OCI-LY7 (cell line): ENCODE measurements around the gene PPM1M. TPM values are rescaled to one million over a fixed set of nuclear protein-coding genes. Genes with fewer than 3 reads are reported as not detected.

Experiments
- BruUV-seq: library from RNA; stranded (reverse); fragments of 400-500 nt; replicated peaks from 2 replicates; lab custom pipeline; 2021; lab: Mats Ljungman, UMichigan
- CTCF ChIA-PET: fragments of 300-600 bp; sonication (Branson Sonifier 250); formaldehyde crosslinking; loops from one replicate; lab custom pipeline; 2022; ENCODE audit warnings: antibody characterized with exemption; ENCODE audit not compliant: unreplicated experiment; lab: Charles Lee
- POLR2A ChIA-PET: fragments of 300-600 bp; sonication (Branson Sonifier 250); formaldehyde crosslinking; loops from one replicate; lab custom pipeline; 2022; ENCODE audit warnings: antibody characterized with exemption; lab: Charles Lee
- DNase-seq: peaks from one replicate; pipeline ENCODE4 v3.0.0-alpha.2; 2015; ENCODE audit warnings: low spot score
- H2AFZ ChIP-seq: fragments of 200-600 bp; sonication (generic), shearing (Covaris generic); 2 replicates; pipeline ENCODE4 v1.6.1; 2014; ENCODE audit warnings: mild to moderate bottlenecking, antibody characterized with exemption, low read length, moderate library complexity
- H3K27ac ChIP-seq: fragments of 200-600 bp; sonication (generic); 2 replicates; pipeline ENCODE4 v1.5.1; 2014; ENCODE audit warnings: mixed run types, low read depth, mild to moderate bottlenecking, moderate library complexity, low read length, inconsistent platforms; ENCODE audit not compliant: poor library complexity, severe bottlenecking
- H3K36me3 ChIP-seq: fragments of 200-600 bp; sonication (generic); 2 replicates; pipeline ENCODE4 v1.6.1; 2014; ENCODE audit warnings: mild to moderate bottlenecking, antibody characterized with exemption, low read length, moderate library complexity, mixed read lengths; ENCODE audit not compliant: insufficient read depth
- H3K4me1 ChIP-seq: fragments of 200-600 bp; sonication (generic); 2 replicates; pipeline ENCODE4 v1.5.1; 2014; ENCODE audit warnings: mild to moderate bottlenecking, low read length; ENCODE audit not compliant: insufficient read depth, poor library complexity, severe bottlenecking
- H3K4me2 ChIP-seq: fragments of 200-600 bp; sonication (generic); 2 replicates; pipeline ENCODE4 v1.6.1; 2014; ENCODE audit warnings: mild to moderate bottlenecking, low read length
- H3K4me3 ChIP-seq: fragments of 200-600 bp; sonication (generic); 2 replicates; pipeline ENCODE4 v1.5.1; 2014; ENCODE audit warnings: mild to moderate bottlenecking, low read depth, low read length; ENCODE audit not compliant: poor library complexity, severe bottlenecking
- H3K79me2 ChIP-seq: fragments of 200-600 bp; sonication (generic); 2 replicates; pipeline ENCODE4 v1.6.1; 2016; ENCODE audit warnings: low read depth, mild to moderate bottlenecking, low read length, moderate library complexity, mixed read lengths; ENCODE audit not compliant: insufficient read depth
- H3K9me2 ChIP-seq: fragments of 200-600 bp; sonication (generic); 2 replicates; pipeline ENCODE4 v1.6.1; 2016; ENCODE audit warnings: mild to moderate bottlenecking, low read length, mixed read lengths; ENCODE audit not compliant: insufficient read depth
- H3K9me3 ChIP-seq: fragments of 200-600 bp; sonication (generic); 2 replicates; pipeline ENCODE4 v1.6.1; 2014; ENCODE audit warnings: mild to moderate bottlenecking, mixed run types, low read length, mixed read lengths
- H4K20me1 ChIP-seq: fragments of 200-600 bp; sonication (generic); 2 replicates; pipeline ENCODE4 v1.6.1; 2014; ENCODE audit warnings: mild to moderate bottlenecking, antibody characterized with exemption, low read length, moderate library complexity, mixed read lengths; ENCODE audit not compliant: insufficient read depth
- EZH2phosphoT487 ChIP-seq: fragments of 200-600 bp; sonication (generic); IDR thresholded peaks from 2 replicates; pipeline ENCODE4 v1.6.1; 2018; ENCODE audit warnings: low read depth, borderline replicate concordance, mild to moderate bottlenecking, mixed run types, antibody characterized with exemption, low read length, moderate library complexity, mixed read lengths
- intact Hi-C: fragments of 100-400 bp; cut with micrococcal nuclease; formaldehyde crosslinking; loops from one replicate; pipeline ENCODE4 v1.10.0; 2022; ENCODE audit not compliant: unreplicated experiment
- total RNA-seq, 2 experiments: library from RNA; depleted of rRNA in 1 of 2; stranded (reverse); fragments of >200 nt in 1 of 2; shearing (Covaris generic) in 1 of 2; gene quantifications; 2 replicates each; pipeline ENCODE4 v1.2.3, GENCODE V29; 2014 to 2022
- TF ChIP-seq, protein P1 (sequence below): fragments of 200-600 bp; sonication (generic); conservative IDR thresholded peaks from 2 replicates; pipeline ENCODE4 v1.5.1; 2014; ENCODE audit warnings: mild to moderate bottlenecking, antibody characterized with exemption, low read length, moderate library complexity, mixed read lengths

Gene PPM1M
- total RNA-seq, 2 experiments from 2014 or later: 4.4 to 15.6 TPM

DNA sequence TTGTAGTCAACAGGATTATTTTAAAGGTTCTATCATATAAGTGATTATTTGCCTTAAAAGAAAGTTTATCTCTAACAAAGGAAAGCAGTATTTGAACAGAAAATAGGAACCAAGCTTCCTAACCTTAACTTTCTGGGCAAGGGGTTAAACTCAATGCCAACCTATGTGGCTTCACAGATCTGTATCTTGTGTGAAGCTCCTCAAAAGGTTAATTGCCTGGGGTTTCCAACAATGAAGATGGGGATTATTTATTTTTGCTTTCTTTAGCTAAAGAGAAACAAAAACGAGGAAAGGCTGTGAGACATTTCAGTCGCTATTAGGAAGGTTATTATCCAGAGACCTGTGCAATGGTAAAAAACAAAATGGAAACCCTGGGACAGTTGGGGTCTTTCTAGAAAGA, 34.0 kb downstream of the PPM1M start:
- TF ChIP-seq, protein P1, sequence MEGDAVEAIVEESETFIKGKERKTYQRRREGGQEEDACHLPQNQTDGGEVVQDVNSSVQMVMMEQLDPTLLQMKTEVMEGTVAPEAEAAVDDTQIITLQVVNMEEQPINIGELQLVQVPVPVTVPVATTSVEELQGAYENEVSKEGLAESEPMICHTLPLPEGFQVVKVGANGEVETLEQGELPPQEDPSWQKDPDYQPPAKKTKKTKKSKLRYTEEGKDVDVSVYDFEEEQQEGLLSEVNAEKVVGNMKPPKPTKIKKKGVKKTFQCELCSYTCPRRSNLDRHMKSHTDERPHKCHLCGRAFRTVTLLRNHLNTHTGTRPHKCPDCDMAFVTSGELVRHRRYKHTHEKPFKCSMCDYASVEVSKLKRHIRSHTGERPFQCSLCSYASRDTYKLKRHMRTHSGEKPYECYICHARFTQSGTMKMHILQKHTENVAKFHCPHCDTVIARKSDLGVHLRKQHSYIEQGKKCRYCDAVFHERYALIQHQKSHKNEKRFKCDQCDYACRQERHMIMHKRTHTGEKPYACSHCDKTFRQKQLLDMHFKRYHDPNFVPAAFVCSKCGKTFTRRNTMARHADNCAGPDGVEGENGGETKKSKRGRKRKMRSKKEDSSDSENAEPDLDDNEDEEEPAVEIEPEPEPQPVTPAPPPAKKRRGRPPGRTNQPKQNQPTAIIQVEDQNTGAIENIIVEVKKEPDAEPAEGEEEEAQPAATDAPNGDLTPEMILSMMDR: no peak
- TF ChIP-seq EZH2phosphoT487: no peak
- Histone ChIP-seq H3K27ac (no peak overlapping the region), H2AFZ (peak overlapping the region; percentile 23; the same call in 1 of the 2 replicates), H3K4me1 (peaks cover 29% of the 10 kb centered on the region), H3K9me3 (no peaks in the 10 kb centered on the region), H3K4me3 (peak overlapping the region; percentile 70), H3K36me3 (peaks cover 24% of the 10 kb centered on the region), H3K9me2 (no peaks in the 10 kb centered on the region), H3K79me2 (peaks cover 36% of the 10 kb centered on the region), H3K4me2 (peak overlapping the region; percentile 71), H4K20me1 (peaks cover 15% of the 10 kb centered on the region)
- ChIA-PET POLR2A (interaction anchor here (0.7 to 2.0 kb wide), 4 partner anchors 41 to 170 kb away, joined by 3 to 13 read pairs (median 4); partner anchors contain the start of genes TLR9 and TWF2), CTCF (interaction anchor here (0.9 to 1.2 kb wide), 2 partner anchors 9 to 77 kb away, joined by 3 to 4 read pairs; no protein-coding TSS in a partner anchor)
- DNase-seq: no peak
- BruUV-seq: TSS peak; percentile 62
- intact Hi-C loops: no loop called here

DNA sequence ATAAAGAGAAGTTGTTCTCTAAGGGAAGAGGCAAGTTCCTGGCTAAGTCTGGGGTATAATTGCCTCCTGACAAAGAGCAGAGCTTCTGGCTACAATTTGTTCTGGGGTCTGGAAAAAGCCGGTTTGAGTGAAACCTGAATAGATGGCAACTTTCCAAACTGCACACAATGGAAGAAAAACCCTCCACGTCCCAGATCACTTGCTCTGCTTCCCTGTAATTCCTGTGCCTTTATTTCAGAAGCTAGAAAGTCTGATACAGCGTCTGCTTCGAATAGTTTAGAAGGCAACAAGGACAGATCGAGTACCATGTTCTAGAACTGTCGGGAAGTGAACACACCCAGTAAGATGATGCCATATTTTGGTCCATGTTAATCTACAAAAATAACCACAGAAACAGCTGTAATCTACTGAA, 34.5 kb downstream of the PPM1M start:
- intact Hi-C loops: no loop called here
- Histone ChIP-seq H3K4me1 (peaks cover 29% of the 10 kb centered on the region), H3K36me3 (peaks cover 21% of the 10 kb centered on the region), H3K9me2 (no peaks in the 10 kb centered on the region), H3K79me2 (peaks cover 31% of the 10 kb centered on the region), H3K4me2 (no peak overlapping the region), H2AFZ (no peak overlapping the region), H3K9me3 (no peaks in the 10 kb centered on the region), H4K20me1 (peaks cover 15% of the 10 kb centered on the region), H3K27ac (no peak overlapping the region), H3K4me3 (no peak overlapping the region)
- TF ChIP-seq EZH2phosphoT487: no peak
- TF ChIP-seq, protein P1: no peak
- no peak for DNase-seq
- BruUV-seq: no TSS peak
- ChIA-PET CTCF (interaction anchor here (0.9 kb wide), 1 partner anchor 78 kb away, joined by 3 read pairs; no protein-coding TSS in a partner anchor), POLR2A (interaction anchor here (0.7 to 2.0 kb wide), 4 partner anchors 9 to 55 kb away, joined by 3 to 13 read pairs (median 4); partner anchors contain the start of genes TLR9 and TWF2)

DNA sequence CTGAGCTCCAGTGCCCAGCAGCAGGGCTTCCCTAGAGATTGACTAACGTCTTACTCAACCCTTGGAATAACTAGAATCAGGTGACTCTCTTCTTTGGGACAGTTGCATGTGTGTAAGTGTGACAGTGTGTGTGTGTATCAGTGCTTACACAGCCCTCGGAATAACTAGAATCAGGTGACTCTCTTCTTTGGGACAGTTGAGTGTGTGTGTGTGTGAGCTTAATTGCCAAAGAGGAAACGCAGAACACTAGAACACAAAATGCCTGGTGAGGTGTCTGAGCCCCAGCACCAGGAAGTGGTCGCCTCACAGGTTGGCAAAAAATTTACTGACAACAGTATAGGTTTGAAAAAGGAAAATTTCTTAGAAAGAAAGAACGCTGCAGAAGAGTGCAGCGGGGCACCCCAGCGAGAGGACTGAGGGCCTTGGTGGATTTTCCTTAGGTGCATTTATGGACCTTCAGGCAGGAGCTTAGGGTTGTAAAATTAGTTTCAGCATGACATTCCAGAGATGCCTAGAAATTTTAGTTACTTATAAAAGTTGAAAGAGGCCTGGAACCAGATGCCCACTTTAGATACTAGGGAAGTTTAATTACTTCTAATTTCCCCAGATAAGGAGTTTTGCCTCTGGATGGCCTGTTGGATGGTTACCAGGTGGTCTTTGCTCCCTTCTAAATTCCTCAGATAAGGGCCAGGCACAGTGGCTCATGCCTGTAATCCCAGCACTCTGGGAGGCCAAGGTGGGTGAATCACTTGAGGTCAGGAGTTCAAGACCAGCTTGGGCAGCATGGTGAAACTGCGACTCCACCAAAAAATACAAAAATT, 36.6 kb downstream of the PPM1M start:
- Histone ChIP-seq H3K79me2 (peaks cover 15% of the 10 kb centered on the region), H3K9me3 (no peaks in the 10 kb centered on the region), H2AFZ (no peak overlapping the region), H4K20me1 (0 out of 2 replicates have a peak, but pooled peaks cover 1% of the 10 kb centered on the region), H3K27ac (no peak overlapping the region), H3K36me3 (peaks cover 1% of the 10 kb centered on the region; the same call in 1 of the 2 replicates), H3K9me2 (no peaks in the 10 kb centered on the region), H3K4me3 (no peak overlapping the region), H3K4me2 (no peak overlapping the region), H3K4me1 (peaks cover 21% of the 10 kb centered on the region)
- ChIA-PET POLR2A (interaction anchor here (0.5 to 1.5 kb wide), 2 partner anchors 43 to 116 kb away, joined by 3 read pairs; partner anchors contain the start of gene TWF2), CTCF (no interaction called here)
- peak; percentile 18 for DNase-seq
- TF ChIP-seq, protein P1: no peak
- no peak for TF ChIP-seq EZH2phosphoT487
- intact Hi-C loops: no loop called here
- BruUV-seq: no TSS peak
